ENCODE measurements around the gene PITX2. TPM values are rescaled to one million over a fixed set of nuclear protein-coding genes. Genes with fewer than 3 reads are reported as not detected.

The PITX2 gene
- total RNA-seq, 4 donors from 2014 or later = 0.49 TPM; not detected in 3

GRCh38 chr4:110597582-110597981 lies 25.3 kb downstream of the PITX2 start:
- no peak for TF ChIP-seq CTCF (IDR thresholded peaks at IDR 0.05; ENCODE audit: low read depth)

GRCh38 chr4:110596431-110596830 lies 26.4 kb downstream of the PITX2 start:
- no peak for TF ChIP-seq CTCF (IDR thresholded peaks at IDR 0.05; ENCODE audit: low read depth)

GRCh38 chr4:110595583-110595982 lies 27.3 kb downstream of the PITX2 start:
- no peak for TF ChIP-seq CTCF (IDR thresholded peaks at IDR 0.05; ENCODE audit: low read depth)

GRCh38 chr4:110589297-110589696 lies 33.6 kb downstream of the PITX2 start:
- TF ChIP-seq CTCF (IDR thresholded peaks at IDR 0.05; ENCODE audit: low read depth) = no peak

- no peak for TF ChIP-seq CTCF (IDR thresholded peaks at IDR 0.05; ENCODE audit: low read depth)
Measured at GRCh38 chr4:110587666-110588285, 35.1 kb downstream of the PITX2 start.

GRCh38 chr4:110586131-110586850 lies 36.6 kb downstream of the PITX2 start:
- no peak for TF ChIP-seq CTCF (IDR thresholded peaks at IDR 0.05; ENCODE audit: low read depth)

Other genes with a start within 250 kb of the PITX2 start
- 10 to 100 TPM in 2 of 4 donors, 1 to 10 TPM in 2; 3.4 to 16.0 (median 9.5) TPM for gene ENPEP, start 146.9 kb downstream of the PITX2 start, total RNA-seq

All from subcutaneous adipose tissue (tissue), 4 donors.